ENCODE data around the gene ZNF557. TPM values are rescaled to one million over a fixed set of nuclear protein-coding genes. Genes with fewer than 3 reads are reported as not detected.

The ZNF557 gene
- 9.1 and 16.3 TPM in 2 replicates for total RNA-seq

DNA sequence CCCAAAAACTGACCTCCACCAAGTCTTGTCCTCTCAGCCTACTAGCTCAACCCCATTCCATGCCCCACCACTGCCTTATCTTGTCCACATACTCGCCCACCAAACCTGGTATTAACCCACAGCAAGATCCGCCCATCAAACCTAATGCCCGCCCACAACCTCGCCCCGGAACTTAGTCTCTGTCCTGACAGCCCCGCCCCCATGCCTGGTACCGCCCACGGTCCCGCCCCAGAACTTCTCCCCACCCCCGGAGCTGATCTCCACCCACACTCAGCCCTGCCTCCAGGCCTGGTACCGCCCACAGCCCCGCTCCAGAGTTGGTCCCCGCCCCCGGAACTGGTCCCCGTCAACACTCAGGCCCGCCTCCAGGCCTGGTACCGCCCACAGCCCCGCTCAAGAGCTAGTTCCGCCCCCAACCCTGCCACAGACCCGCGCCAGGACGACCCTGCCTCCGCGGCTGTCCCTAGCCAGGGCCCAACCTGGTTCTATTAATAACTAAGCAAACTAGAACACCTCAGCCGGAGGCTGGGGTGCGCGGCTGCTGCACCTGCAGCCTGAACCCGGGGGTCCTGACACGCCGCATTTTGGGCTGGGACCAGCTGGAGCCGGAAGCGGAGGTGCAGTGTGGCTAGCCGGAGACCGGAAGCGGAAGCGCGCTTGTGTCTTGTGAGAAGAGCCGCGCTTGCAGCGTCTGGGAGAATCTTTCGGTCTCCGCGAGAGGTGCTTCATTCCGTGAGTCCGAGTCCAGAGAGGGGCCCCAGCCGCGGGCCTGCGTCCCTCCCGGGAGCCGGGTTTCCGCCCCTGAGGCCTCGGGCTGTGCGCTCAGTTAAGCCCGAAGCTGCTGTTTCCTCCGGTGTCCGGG lies at the start of gene ZNF557:
Gene ZNF557 (plus strand): TSS at position 662 of the 862 bp plus-strand sequence. CDS start 5,372 bp downstream, outside the sequence.

DNA sequence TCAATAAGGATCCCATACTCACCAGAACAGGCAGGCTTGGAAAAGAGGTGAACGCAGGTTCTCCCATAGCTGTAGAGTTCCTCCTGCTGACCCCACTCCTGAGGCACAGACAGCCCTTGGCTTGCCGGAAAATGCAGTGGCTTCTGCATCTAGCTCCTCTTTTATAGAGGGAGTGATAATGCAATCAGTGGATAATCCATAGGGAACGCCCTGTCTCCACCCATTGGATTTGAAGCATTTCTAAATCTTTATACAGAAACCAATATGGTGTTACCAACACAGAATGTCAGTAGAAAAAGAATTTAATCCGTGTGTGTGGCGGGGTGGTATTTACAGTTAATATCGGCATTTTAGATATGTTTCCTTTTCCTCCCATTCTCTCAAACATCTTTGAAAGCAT lies 48.2 kb upstream of the ZNF557 start, which contains the start of gene MBD3L2B:
Gene MBD3L2B (minus strand): TSS at position 101 of the 400 bp plus-strand sequence. CDS start 34 bp downstream, at position 67.

DNA sequence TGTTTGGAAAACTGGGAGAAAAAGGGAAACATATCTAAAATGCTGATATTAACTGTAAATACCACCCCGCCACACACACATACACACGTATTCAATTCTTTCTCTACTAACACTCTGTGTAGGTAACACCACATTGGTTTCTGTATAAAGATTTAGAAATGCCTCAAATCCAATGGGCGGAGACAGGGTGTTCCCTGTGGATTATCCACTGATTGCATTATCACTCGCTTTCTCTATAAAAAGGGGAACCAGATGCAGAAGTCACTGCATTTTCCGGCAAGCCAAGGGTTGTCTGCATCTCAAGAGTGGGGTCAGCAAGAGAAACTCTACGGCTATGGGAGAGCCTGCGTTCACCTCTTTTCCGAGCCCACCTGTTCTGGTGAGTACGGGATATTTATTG lies 39.2 kb upstream of the ZNF557 start, which contains the start of gene MBD3L5:
Gene MBD3L5 (plus strand): TSS at position 301 of the 400 bp plus-strand sequence. CDS start 34 bp downstream, at position 335.

DNA sequence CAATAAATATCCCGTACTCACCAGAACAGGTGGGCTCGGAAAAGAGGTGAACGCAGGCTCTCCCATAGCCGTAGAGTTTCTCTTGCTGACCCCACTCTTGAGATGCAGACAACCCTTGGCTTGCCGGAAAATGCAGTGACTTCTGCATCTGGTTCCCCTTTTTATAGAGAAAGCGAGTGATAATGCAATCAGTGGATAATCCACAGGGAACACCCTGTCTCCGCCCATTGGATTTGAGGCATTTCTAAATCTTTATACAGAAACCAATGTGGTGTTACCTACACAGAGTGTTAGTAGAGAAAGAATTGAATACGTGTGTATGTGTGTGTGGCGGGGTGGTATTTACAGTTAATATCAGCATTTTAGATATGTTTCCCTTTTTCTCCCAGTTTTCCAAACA lies 29.4 kb upstream of the ZNF557 start, which contains the start of gene MBD3L4:
Gene MBD3L4 (minus strand): TSS at position 101 of the 400 bp plus-strand sequence. CDS start 35 bp downstream, at position 66.

DNA sequence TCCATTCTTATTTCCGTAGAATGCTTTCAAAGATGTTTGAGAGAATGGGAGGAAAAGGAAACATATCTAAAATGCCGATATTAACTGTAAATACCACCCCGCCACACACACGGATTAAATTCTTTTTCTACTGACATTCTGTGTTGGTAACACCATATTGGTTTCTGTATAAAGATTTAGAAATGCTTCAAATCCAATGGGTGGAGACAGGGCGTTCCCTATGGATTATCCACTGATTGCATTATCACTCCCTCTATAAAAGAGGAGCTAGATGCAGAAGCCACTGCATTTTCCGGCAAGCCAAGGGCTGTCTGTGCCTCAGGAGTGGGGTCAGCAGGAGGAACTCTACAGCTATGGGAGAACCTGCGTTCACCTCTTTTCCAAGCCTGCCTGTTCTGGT lies 20.5 kb upstream of the ZNF557 start, which contains the start of gene MBD3L2:
Gene MBD3L2 (plus strand): TSS at position 301 of the 400 bp plus-strand sequence. CDS start 53 bp downstream, at position 354.

DNA sequence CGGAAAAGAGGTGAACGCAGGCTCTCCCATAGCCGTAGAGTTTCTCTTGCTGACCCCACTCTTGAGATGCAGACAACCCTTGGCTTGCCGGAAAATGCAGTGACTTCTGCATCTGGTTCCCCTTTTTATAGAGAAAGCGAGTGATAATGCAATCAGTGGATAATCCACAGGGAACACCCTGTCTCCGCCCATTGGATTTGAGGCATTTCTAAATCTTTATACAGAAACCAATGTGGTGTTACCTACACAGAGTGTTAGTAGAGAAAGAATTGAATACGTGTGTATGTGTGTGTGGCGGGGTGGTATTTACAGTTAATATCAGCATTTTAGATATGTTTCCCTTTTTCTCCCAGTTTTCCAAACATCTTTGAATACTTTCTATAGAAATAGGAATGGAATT lies 10.9 kb upstream of the ZNF557 start, which contains the start of gene MBD3L3:
Gene MBD3L3 (minus strand): TSS at position 101 of the 400 bp plus-strand sequence. CDS start 71 bp downstream, at position 30.

Other genes starting within 250 kb of the ZNF557 start
- gene ADGRE1, start 182.1 kb upstream of the ZNF557 start, total RNA-seq: not detected in 2 replicates
- gene MBD3L2B, start 48.3 kb upstream of the ZNF557 start, total RNA-seq: 0.16 TPM in 1 of 2 replicates, not detected in the other
- gene MBD3L5, start 39.1 kb upstream of the ZNF557 start, total RNA-seq: not detected in 2 replicates
- gene MBD3L4, start 29.5 kb upstream of the ZNF557 start, total RNA-seq: not detected in 2 replicates
- not detected in 2 replicates for gene MBD3L2, start 20.4 kb upstream of the ZNF557 start, total RNA-seq
- not detected in 2 replicates for gene MBD3L3, start 11.0 kb upstream of the ZNF557 start, total RNA-seq
- 43.2 and 46.4 TPM in 2 replicates for gene INSR, start 224.7 kb downstream of the ZNF557 start, total RNA-seq

Measured in bladder microvascular endothelial cell (primary cell).